Amniotic epithelial cell (primary cell): ENCODE measurements around the gene TMEM240.
"Not testable (repeated sequence)": the region's sequence is repeated elsewhere in the genome, so short reads cannot be mapped to it uniquely, and the experiment has no call there.

Experiments
- DNase-seq: peaks from one replicate; pipeline ENCODE4 v3.0.0-alpha.2; 2010; ENCODE audit warnings: low read depth

Gene TMEM240

GRCh38 chr1:1524750-1525383, 15.6 kb downstream of the TMEM240 start:
- not testable (repeated sequence) for DNase-seq

- not testable (repeated sequence) for DNase-seq
Measured at GRCh38 chr1:1523651-1524050, 16.8 kb downstream of the TMEM240 start.

DNA sequence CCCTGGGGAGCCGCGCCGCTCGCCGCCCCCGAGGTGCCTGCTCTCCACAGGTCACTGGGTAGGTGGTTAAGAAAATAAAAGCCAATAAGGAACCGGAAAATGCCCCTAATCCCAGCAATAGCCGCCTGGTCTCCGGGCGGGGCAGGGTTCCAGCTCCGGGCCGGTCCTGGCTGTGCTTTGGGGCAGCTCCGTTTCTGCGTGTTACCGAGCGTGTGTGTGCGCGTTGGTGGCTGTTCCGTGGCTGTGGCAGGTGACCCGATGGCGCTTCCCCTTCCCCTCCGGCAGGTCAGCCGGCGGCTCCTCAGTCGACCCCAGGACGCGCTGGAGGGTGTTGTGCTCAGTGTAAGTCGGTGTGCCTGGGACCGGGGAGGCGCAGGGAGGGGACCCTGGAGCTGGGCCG, 17.2 kb downstream of the TMEM240 start:
- DNase-seq, result not testable (repeated sequence)

DNA sequence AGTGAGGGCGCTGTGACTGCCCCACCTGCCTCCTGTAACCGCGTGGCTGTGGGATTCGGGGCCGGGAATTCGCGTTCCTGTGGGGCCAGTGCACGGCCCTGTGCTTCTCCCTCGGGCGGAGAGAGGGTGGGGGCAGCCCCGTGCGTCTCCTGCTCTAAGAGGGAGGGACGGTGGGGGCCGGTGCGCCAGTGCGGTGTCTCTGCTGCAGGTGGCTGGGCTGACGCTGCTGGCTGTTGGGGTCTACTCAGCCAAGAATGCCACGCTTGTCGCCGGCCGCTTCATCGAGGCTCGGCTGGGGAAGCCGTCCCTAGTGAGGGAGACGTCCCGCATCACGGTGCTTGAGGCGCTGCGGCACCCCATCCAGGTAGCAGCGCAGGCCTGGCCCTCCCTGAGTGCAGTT, 17.9 kb downstream of the TMEM240 start:
- not testable (repeated sequence) for DNase-seq

- DNase-seq, result no peak
Measured at GRCh38 chr1:1521331-1521730, 19.1 kb downstream of the TMEM240 start.

GRCh38 chr1:1519805-1520505, 20.5 kb downstream of the TMEM240 start:
- not testable (repeated sequence) for DNase-seq

DNA sequence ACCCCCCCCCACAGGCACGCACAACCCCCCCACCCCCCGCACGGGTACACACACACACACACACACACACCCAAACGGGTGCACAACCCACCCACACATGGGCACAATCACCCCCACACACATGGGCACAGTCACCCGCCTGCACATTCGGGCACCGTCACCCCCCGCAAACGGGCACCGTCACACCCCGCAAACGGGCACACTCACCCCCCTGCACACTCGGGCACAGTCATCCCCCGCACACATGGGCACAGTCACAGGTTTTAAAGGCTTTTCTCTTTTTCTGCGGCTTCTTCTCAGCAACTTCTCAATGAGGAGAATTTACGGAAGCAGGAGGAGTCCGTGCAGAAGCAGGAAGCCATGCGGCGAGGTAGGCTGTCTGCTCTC, 21.8 kb downstream of the TMEM240 start:
- not testable (repeated sequence) for DNase-seq

GRCh38 chr1:1517973-1518620, 22.3 kb downstream of the TMEM240 start:
- no peak for DNase-seq

GRCh38 chr1:1516923-1517322, 23.5 kb downstream of the TMEM240 start:
- not testable (repeated sequence) for DNase-seq

DNA sequence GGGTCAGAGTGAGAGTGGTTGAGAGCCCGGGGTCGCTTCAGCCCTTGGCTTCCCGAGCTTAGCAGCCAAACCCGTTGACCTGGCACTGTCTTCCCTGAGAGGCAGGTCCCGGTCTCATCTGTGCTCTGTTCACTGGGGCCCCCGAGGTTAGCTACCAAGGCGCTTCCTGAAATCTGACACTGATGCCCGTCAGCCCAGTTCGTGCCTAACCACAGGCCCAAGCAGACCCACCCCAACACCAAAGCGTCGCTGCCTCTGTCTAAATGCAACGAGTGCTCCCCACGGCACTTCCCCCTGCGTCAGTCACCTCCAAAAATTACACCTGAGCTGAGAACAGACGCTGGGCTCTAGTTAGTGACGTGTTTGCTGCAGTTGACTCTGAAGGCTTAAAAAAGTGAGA, 26.0 kb downstream of the TMEM240 start:
- DNase-seq, result not testable (repeated sequence)

DNA sequence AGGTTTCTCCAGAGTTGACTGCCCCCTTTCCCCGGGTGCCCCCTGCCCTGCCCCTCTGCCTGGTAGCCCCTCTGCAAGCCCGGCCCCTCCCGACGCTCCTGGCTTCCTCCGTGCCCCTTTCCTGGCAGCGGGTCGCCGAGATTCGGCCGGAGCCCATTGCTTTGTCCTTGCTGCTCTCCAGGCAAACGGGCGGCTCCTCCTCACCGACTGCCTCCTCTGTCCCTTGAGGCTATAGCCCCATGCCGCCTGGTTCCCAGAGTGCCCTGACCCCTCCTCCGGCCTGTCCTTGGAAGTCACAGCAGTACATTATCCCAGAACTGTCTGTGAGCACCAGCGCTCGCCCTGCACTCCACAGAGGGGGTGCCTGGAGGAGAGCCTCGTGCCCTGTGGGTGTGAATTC, 26.7 kb downstream of the TMEM240 start:
- DNase-seq, result not testable (repeated sequence)

DNA sequence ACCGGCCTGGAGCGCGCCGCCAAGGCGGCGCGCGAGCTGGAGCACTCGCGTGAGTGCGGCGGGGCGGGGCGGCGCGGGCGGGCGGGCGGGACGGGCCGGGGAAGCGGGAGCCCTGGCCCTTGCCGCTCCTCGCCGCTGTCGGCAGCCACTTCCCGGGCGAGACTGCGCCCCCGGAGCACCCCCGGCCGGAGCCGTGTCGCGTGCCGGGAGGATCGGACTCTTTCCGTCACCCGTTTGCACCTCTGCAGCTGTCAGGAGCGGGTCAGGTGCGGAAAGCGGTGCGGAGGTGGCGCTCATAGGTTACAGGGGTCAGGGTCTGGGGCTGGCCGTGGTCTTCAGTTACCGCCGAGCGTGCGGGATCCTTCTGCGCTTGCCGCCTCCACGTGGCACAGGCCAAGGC, 28.0 kb downstream of the TMEM240 start:
- DNase-seq, result not testable (repeated sequence)

GRCh38 chr1:1511533-1512285, 28.7 kb downstream of the TMEM240 start, which contains the start of gene ATAD3A:
Gene ATAD3A, plus strand, starts transcription at chr1:1512162. Its CDS starts 107 bp downstream, at chr1:1512269.
- DNase-seq, result peak; percentile 97

- peak; percentile 13 for DNase-seq
Measured at GRCh38 chr1:1510912-1511532, 29.4 kb downstream of the TMEM240 start.

DNA sequence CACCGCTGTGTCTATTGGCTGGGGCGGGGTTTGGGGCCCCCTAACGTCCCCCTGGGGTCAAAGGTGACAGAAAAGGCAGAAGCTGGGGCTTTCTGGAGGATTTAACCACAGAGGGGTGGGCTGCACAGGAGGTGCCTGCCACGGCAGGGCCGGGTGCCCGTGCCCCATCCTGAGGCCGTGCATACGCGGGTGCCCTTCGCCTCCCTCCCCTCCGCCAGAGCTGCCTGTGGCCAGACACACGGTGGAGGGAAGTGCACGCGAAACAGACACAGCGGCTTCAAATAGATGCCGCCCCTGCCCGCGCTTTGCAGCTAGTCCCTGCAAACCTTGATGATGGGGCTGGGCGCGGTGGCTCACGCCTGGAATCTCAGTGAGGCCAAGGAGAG, 31.0 kb downstream of the TMEM240 start:
- DNase-seq, result not testable (repeated sequence)

GRCh38 chr1:1508775-1509464, 31.5 kb downstream of the TMEM240 start:
- DNase-seq, result not testable (repeated sequence)

GRCh38 chr1:1507305-1507704, 33.1 kb downstream of the TMEM240 start:
- DNase-seq, result no peak

DNA sequence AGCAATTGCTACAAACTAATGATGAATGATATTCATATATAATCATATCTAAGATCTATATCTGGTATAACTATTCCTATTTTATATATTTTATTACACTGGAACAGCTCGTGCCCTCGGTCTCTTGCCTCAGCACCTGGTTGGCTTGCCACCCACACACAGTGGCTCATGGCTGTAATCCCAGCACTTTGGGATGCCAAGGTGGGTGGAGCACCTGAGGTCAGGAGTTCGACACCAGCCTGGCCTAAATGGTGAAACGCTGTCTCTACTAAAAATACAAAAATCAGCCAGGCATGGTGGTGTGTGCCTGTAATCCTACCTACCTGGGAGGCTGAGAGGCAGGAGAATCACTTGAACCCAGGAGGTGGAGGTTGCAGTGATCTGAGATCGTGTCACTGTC, 34.6 kb downstream of the TMEM240 start:
- not testable (repeated sequence) for DNase-seq

DNA sequence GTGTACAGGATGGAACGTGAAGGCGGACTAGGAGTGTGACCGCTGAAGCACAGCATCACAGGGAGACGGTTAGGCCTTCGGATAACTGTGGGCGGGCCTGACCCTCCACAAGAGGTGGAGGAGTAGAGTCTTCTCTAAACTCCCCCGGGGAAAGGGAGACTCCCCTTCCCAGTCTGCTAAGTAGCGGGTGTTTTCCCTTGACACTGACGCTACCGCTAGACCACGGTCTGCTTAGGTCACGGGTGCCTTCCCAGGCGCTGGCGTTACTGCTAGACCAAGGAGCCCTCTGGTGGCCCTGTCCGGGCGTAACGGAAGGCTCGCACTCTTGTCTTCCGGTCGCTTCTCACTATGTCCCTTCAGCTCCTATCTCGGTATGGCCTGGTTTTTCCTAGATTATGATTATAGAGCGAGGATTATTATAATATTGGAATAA, 35.0 kb downstream of the TMEM240 start:
- DNase-seq, result peak; percentile 7

DNA sequence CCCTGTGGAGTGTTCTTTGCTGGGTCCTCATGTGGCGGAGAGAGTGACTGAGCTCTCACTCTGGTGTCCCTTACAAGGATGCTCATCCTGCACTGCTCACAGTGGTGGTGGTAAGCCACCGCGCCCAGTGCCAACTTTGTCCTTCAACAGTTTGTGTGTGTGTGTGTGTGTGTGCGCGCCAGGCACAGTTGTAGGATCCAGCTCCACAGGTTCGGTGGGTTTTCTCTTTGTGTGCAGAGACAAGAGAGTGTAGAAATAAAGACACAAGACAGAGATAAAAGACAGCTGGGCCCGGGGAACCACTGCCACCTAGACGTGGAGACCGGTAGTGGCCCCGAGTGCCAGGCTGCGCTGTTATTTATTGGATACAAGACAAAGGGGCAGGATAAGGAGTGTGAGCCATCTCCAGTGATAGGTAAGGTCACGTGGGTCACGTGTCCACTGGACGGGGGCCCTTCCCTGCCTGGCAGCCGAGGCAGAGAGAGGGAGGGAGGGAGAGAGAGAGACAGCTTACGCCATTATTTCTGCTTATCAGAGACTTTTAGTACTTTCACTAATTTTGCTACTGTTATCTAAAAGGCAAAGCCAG, 35.6 kb downstream of the TMEM240 start:
- peak; percentile 54 for DNase-seq
